Keratinocyte (primary cell): ENCODE data around the gene PCID2. TPM values are rescaled to one million over a fixed set of nuclear protein-coding genes. Genes with fewer than 3 reads are reported as not detected.

ENCODE experiments used
- DNase-seq: peaks from one replicate; pipeline ENCODE4 v3.0.0-alpha.2; 2011; ENCODE audit warnings: low read depth, missing footprints, low spot score
- FAIRE-seq: peaks from 2 replicates; lab custom pipeline; 2011; peaks lifted over from hg19 to GRCh38; lab: Jason Lieb, UNC
- H2AFZ ChIP-seq: 2 replicates; pipeline ENCODE4 v1.6.0; 2012; ENCODE audit warnings: low read length, control low read depth, inconsistent platforms; ENCODE audit not compliant: control insufficient read depth
- H3K27ac ChIP-seq: 2 replicates; pipeline ENCODE4 v1.5.1; 2011; ENCODE audit warnings: low read length; ENCODE audit not compliant: control insufficient read depth, insufficient read depth
- H3K27me3 ChIP-seq: 3 replicates; pipeline ENCODE4 v1.6.0; 2011; ENCODE audit warnings: low read length; ENCODE audit not compliant: control insufficient read depth, insufficient read depth; ENCODE audit errors: extremely low read depth
- H3K36me3 ChIP-seq, 2 experiments: 2 replicates in 1 of 2; 3 replicates in 1 of 2; pipeline ENCODE4 v1.5.1; 2011; ENCODE audit warnings: low read length in 2 of 2, mild to moderate bottlenecking in 1 of 2; ENCODE audit not compliant: control insufficient read depth in 2 of 2, insufficient read depth in 2 of 2; ENCODE audit errors: extremely low read depth in 1 of 2
- H3K4me1 ChIP-seq: 3 replicates; pipeline ENCODE4 v1.5.1; 2011; ENCODE audit warnings: low read length; ENCODE audit not compliant: control insufficient read depth, insufficient read depth; ENCODE audit errors: extremely low read depth
- H3K4me2 ChIP-seq: 3 replicates; pipeline ENCODE4 v1.6.0; 2011; ENCODE audit warnings: low read depth, low read length; ENCODE audit not compliant: control insufficient read depth, insufficient read depth; ENCODE audit errors: extremely low read depth
- H3K4me3 ChIP-seq, 3 experiments: fragments of 200-600 bp in 1 of 3; sonication (generic) in 1 of 3; 2 replicates in 2 of 3; 3 replicates in 1 of 3; pipeline ENCODE4 v1.5.1; 2011 to 2016; ENCODE audit warnings: low read length in 3 of 3, mild to moderate bottlenecking in 3 of 3, control low read depth in 2 of 3, inconsistent platforms in 1 of 3, low read depth in 1 of 3, mixed read lengths in 1 of 3, mixed run types in 1 of 3, moderate library complexity in 1 of 3; ENCODE audit not compliant: control insufficient read depth in 2 of 3, insufficient read depth in 2 of 3; ENCODE audit errors: extremely low read depth in 1 of 3
- H3K79me2 ChIP-seq: 2 replicates; pipeline ENCODE4 v1.6.0; 2012; ENCODE audit warnings: low read length; ENCODE audit not compliant: control insufficient read depth, insufficient read depth
- H3K9ac ChIP-seq: 3 replicates; pipeline ENCODE4 v1.6.0; 2011; ENCODE audit warnings: low read length; ENCODE audit not compliant: control insufficient read depth, insufficient read depth; ENCODE audit errors: extremely low read depth
- H3K9me1 ChIP-seq: 3 replicates; pipeline ENCODE4 v1.6.0; 2011; ENCODE audit warnings: low read length; ENCODE audit not compliant: control insufficient read depth, insufficient read depth; ENCODE audit errors: extremely low read depth
- H3K9me3 ChIP-seq: 2 replicates; pipeline ENCODE4 v1.5.1; 2012; ENCODE audit warnings: low read depth, low read length; ENCODE audit not compliant: control insufficient read depth
- H4K20me1 ChIP-seq: 3 replicates; pipeline ENCODE4 v1.6.0; 2011; ENCODE audit warnings: low read length; ENCODE audit not compliant: control insufficient read depth, insufficient read depth; ENCODE audit errors: extremely low read depth
- CTCF ChIP-seq, 3 experiments: IDR thresholded peaks in 1 of 3; conservative IDR thresholded peaks in 1 of 3; optimal IDR thresholded peaks in 1 of 3; 2 replicates in 2 of 3; 3 replicates in 1 of 3; pipeline versions ENCODE3 to v1.5.1; 2011; ENCODE audit warnings: low read length in 3 of 3, mild to moderate bottlenecking in 3 of 3, moderate library complexity in 2 of 3, control low read depth in 1 of 3, inconsistent platforms in 1 of 3; ENCODE audit not compliant: insufficient read depth in 2 of 3; ENCODE audit errors: extremely low read depth in 1 of 3
- EZH2 ChIP-seq: IDR thresholded peaks from one replicate; pipeline ENCODE4 v1.6.1; 2012; ENCODE audit warnings: inconsistent platforms, mild to moderate bottlenecking, low read length, moderate library complexity
- dilution Hi-C: fragments of 300-500 bp; cut with MboI; formaldehyde crosslinking; loops from one replicate; pipeline ENCODE4 v1.7.0; 2020; ENCODE audit warnings: low sequenced_read_pairs; ENCODE audit not compliant: extremely low pct_ligation_motif_present
- polyA plus RNA-seq, 5 experiments: library from polyadenylated mRNA; depleted of rRNA in 3 of 5; stranded (reverse) in 3 of 5; stranded (forward) in 1 of 5; unstranded in 1 of 5; fragments of >200 nt; gene quantifications; 1 replicate in 1 of 5; 2 replicates in 3 of 5; 3 replicates in 1 of 5; pipeline versions ENCODE4 v1.2.1 to v1.2.3, GENCODE V29; 2011 to 2012; ENCODE audit warnings: missing spikeins in 2 of 5, low read depth in 1 of 5, low replicate concordance in 1 of 5

PCID2 gene
- polyA plus RNA-seq, 1 donor (not counting 4 experiments of a cell fraction or from before 2014, with no cell fraction given), result 76.5 TPM

DNA sequence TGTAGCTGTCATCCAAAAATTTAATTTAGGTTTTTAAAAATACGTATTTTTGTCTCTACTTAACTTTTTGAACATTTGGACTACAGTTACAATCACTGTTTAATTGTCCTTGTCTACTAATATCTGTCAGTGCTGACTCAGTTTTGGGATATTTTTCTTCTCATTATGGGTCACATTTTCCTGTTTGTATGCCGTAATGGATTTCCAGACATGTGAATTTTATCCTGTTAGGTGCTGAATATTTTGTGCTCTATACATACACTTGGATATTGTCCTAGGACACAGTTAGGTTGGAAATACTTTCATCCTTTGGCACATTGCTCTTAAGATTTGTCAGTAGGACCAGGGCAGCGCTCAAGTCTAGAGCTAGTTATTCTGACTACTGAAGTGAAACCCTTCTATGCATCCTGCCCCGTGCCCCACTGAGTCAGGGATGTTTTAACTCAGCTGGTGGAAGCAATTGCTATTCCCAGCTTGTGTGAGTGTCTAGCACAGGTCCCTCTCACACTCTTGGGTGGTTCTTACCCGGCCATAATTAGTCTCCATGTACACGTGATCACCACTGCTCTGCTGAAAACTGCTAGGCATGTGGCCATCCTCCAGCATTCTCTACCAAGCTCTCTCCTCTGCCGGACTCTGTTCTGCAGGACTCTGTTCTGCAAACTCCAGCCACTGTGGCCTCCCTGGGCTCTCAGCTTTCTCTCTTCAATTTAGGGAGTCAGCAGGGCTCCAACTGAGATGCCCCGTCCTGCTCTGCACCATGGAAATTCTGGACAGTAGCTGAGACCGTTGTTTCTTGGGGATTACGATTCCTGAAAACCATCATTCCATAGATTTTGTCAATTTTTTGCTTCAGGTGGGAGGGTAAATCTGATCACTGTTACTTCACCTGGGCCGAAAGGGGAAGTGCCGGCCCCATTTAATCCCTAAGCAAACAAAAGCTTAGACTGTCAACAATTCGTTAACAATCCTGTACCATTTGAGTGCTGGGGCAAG is 38.9 kb downstream of the PCID2 start:
- Histone ChIP-seq H3K36me3 (peaks cover 9 to 15% of the 10 kb centered on the region in 2 experiments), H4K20me1 (no peaks in the 10 kb centered on the region), H3K9me1 (no peaks in the 10 kb centered on the region), H3K9ac (no peak overlapping the region), H3K4me1 (no peaks in the 10 kb centered on the region), H3K27ac (no peak overlapping the region), H3K27me3 (no peaks in the 10 kb centered on the region), H2AFZ (no peak overlapping the region), H3K9me3 (no peaks in the 10 kb centered on the region), H3K79me2 (no peaks in the 10 kb centered on the region), H3K4me3 (no peak overlapping the region), H3K4me2 (no peak overlapping the region)
- FAIRE-seq (no peak), DNase-seq (no peak)
- TF ChIP-seq CTCF (optimal IDR thresholded peaks at IDR 0.05 in 1 of 3, IDR thresholded peaks at IDR 0.05 in 1 of 3, conservative IDR thresholded peaks at IDR 0.05 in 1 of 3; ENCODE audit: extremely low read depth in 1 of 3, insufficient read depth in 2 of 3, low read length in 3 of 3) (no peak), EZH2 (no peak)
- dilution Hi-C loops, result no loop called here

DNA sequence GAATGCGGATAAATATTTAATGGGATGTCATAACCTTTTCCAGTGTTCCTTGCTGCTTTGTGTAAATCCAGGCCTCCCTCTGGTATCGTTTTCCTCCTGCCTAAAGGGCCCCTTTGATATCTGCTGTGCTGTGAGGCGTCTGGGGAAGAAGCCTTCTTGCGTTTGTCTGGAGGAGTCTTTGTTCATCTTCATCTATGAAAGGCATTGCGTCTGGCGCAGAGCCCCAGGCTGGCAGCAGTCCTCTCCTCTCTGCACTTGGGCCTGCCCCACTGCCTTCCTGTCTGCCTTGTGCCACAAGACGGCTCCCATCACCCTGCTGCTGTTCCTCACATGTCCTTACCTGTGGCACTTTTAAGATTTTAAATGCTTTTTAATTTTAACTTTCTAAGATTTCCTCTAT is 40.3 kb downstream of the PCID2 start:
- H3K9ac ChIP-seq, result no peak overlapping the region
- H3K27me3 ChIP-seq, result peaks cover under 1% of the 10 kb centered on the region
- no peaks in the 10 kb centered on the region for H3K9me3 ChIP-seq
- DNase-seq, result no peak
- no peak for FAIRE-seq
- H3K9me1 ChIP-seq, result no peaks in the 10 kb centered on the region
- H3K4me2 ChIP-seq, result no peak overlapping the region
- H3K79me2 ChIP-seq, result no peaks in the 10 kb centered on the region
- peaks cover 9 to 15% of the 10 kb centered on the region in 2 experiments for H3K36me3 ChIP-seq
- no peak overlapping the region for H2AFZ ChIP-seq
- no peaks in the 10 kb centered on the region for H3K4me1 ChIP-seq
- no peak overlapping the region for H3K4me3 ChIP-seq
- TF ChIP-seq CTCF (optimal IDR thresholded peaks at IDR 0.05 in 1 of 3, IDR thresholded peaks at IDR 0.05 in 1 of 3, conservative IDR thresholded peaks at IDR 0.05 in 1 of 3; ENCODE audit: extremely low read depth in 1 of 3, insufficient read depth in 2 of 3, low read length in 3 of 3) (no peak), EZH2 (no peak)
- no peak overlapping the region for H3K27ac ChIP-seq
- H4K20me1 ChIP-seq, result no peaks in the 10 kb centered on the region
- dilution Hi-C loops, result no loop called here
